Measurements from ENCODE around the gene GALNT3. TPM values are rescaled to one million over a fixed set of nuclear protein-coding genes. Genes with fewer than 3 reads are reported as not detected.

Gene GALNT3
- polyA plus RNA-seq, 1 of the 3 experiments (the other 2 are of a cell fraction), result 0.05 TPM

DNA sequence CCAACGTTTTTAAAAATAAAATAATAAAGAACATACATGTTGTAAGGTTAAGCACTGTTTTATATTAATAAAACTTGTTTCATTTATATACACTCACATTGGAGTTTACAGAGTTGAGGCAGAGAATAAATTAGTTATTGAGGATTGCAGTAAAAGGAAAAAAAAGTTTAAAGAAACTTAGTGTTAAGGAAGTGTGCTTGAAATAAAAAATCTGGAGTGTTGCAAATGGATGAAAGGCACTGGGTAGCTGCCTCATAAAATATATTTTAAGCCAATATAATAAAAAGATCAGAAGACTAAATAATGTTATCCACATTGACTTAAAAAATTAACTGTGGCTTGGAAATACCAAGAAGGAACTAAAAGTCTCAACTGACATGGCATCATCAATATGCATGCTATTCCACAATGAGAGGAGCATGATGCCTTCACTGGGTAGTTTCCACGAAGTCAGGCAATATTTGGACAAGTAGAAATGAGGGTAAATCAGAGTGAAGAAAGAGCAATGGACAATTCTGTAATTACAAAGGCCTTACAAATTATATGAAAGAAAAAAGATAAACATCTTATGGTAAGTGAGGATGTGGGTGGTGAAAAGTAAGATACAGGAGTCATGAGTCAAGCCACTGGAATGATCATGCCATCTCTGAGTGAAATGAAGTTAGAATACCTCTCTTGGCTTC lies 2.5 kb downstream of the GALNT3 start (continued):
- TF ChIP-seq FOSL2 (IDR thresholded peaks at IDR 0.05; ENCODE audit: borderline replicate concordance, low read depth), result peak; percentile 49; the same call in 1 of the 2 replicates
- TF ChIP-seq GATA2 (CRISPR knock-in tag; IDR thresholded peaks at IDR 0.05), result no peak
- no peak for TF ChIP-seq RFX5 (IDR thresholded peaks at IDR 0.05; ENCODE audit: low read length)
- peak; percentile 44 for TF ChIP-seq TCF12 (IDR thresholded peaks at IDR 0.05)
- no peak for TF ChIP-seq RXRA (IDR thresholded peaks at IDR 0.05; ENCODE audit: borderline replicate concordance, low read depth)
- no peak for TF ChIP-seq MEF2A (IDR thresholded peaks at IDR 0.05; ENCODE audit: borderline replicate concordance, low read depth)
- TF ChIP-seq EP300 (IDR thresholded peaks at IDR 0.05; ENCODE audit: borderline replicate concordance in 1 of 2, low read depth in 1 of 2, low read length in 1 of 2), result peak in 1 of 2 experiments; percentile 43; a peak in 1 of 4 replicates
- TF ChIP-seq, protein P1, sequence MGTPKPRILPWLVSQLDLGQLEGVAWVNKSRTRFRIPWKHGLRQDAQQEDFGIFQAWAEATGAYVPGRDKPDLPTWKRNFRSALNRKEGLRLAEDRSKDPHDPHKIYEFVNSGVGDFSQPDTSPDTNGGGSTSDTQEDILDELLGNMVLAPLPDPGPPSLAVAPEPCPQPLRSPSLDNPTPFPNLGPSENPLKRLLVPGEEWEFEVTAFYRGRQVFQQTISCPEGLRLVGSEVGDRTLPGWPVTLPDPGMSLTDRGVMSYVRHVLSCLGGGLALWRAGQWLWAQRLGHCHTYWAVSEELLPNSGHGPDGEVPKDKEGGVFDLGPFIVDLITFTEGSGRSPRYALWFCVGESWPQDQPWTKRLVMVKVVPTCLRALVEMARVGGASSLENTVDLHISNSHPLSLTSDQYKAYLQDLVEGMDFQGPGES (IDR thresholded peaks at IDR 0.05; ENCODE audit: low read depth, low read length), result no peak
- no peak for TF ChIP-seq TAF1 (IDR thresholded peaks at IDR 0.05; ENCODE audit: borderline replicate concordance, low read depth, low read length)
- TF ChIP-seq FOXM1 (IDR thresholded peaks at IDR 0.05; ENCODE audit: low read depth), result no peak
- TF ChIP-seq, protein P2, sequence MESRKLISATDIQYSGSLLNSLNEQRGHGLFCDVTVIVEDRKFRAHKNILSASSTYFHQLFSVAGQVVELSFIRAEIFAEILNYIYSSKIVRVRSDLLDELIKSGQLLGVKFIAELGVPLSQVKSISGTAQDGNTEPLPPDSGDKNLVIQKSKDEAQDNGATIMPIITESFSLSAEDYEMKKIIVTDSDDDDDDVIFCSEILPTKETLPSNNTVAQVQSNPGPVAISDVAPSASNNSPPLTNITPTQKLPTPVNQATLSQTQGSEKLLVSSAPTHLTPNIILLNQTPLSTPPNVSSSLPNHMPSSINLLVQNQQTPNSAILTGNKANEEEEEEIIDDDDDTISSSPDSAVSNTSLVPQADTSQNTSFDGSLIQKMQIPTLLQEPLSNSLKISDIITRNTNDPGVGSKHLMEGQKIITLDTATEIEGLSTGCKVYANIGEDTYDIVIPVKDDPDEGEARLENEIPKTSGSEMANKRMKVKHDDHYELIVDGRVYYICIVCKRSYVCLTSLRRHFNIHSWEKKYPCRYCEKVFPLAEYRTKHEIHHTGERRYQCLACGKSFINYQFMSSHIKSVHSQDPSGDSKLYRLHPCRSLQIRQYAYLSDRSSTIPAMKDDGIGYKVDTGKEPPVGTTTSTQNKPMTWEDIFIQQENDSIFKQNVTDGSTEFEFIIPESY (IDR thresholded peaks at IDR 0.05; ENCODE audit: borderline replicate concordance, low read depth), result no peak
- TF ChIP-seq EZH2phosphoT487 (IDR thresholded peaks at IDR 0.05; ENCODE audit: borderline replicate concordance, low read depth), result no peak

DNA sequence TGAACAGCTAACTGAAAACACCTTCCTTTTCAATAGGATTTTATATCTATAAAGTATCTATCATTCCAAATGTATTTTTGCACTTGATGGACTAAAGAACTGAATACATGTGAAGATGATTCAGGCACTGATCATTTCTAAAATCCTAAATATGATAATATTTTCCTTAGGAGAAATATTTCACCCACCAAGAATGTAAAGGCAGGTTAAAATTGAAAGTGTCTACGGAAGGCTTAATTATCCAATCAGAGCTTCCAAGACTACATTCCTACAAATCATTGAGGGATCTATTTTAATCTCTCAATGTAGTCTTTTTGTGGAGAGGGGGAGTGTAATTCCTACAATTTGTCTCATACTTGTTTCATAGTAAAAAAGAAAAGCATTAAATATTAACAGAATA lies 3.6 kb downstream of the GALNT3 start:
- no peak for DNase-seq
- H3K4me1 ChIP-seq (ENCODE audit: control insufficient read depth in 1 of 2, insufficient read depth in 2 of 2, low read depth in 1 of 2, low read length in 1 of 2), result peaks cover 0 to 26% of the 10 kb centered on the region in 2 experiments; a peak in 2 of 4 replicates
- H3K27ac ChIP-seq (ENCODE audit: low read depth in 2 of 2, low read length in 1 of 2), result peak overlapping the region in 1 of 2 experiments; percentile 25; a peak in 1 of 4 replicates
- H3K9me3 ChIP-seq, result no peaks in the 10 kb centered on the region
- no peaks in the 10 kb centered on the region for H3K9me2 ChIP-seq
- no peaks in the 10 kb centered on the region for H4K20me1 ChIP-seq (ENCODE audit: insufficient read depth)
- peaks cover 28% of the 10 kb centered on the region for H3F3A ChIP-seq (replicated peaks; ENCODE audit: insufficient read depth)
- 41% methylated on average over 1 of the region's 1 CpG for WGBS (ENCODE audit: low lambda C conversion rate)
- TF ChIP-seq RXRA (IDR thresholded peaks at IDR 0.05; ENCODE audit: borderline replicate concordance, low read depth) (no peak), JUND (IDR thresholded peaks at IDR 0.05) (peak; percentile 15; the same call in 1 of the 2 replicates), POLR2AphosphoS5 (IDR thresholded peaks at IDR 0.05; ENCODE audit: low read depth, low read length) (no peak), EP300 (IDR thresholded peaks at IDR 0.05; ENCODE audit: borderline replicate concordance in 1 of 2, low read depth in 1 of 2, low read length in 1 of 2) (peak in 1 of 2 experiments; percentile 36; a peak in 1 of 4 replicates), FOXJ3 (CRISPR knock-in tag; IDR thresholded peaks at IDR 0.05) (no peak)
- TF ChIP-seq, protein P3, sequence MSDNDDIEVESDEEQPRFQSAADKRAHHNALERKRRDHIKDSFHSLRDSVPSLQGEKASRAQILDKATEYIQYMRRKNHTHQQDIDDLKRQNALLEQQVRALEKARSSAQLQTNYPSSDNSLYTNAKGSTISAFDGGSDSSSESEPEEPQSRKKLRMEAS (IDR thresholded peaks at IDR 0.05; ENCODE audit: low read depth), result no peak
- TF ChIP-seq, protein P4, sequence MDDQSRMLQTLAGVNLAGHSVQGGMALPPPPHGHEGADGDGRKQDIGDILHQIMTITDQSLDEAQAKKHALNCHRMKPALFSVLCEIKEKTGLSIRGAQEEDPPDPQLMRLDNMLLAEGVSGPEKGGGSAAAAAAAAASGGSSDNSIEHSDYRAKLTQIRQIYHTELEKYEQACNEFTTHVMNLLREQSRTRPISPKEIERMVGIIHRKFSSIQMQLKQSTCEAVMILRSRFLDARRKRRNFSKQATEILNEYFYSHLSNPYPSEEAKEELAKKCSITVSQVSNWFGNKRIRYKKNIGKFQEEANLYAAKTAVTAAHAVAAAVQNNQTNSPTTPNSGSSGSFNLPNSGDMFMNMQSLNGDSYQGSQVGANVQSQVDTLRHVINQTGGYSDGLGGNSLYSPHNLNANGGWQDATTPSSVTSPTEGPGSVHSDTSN (IDR thresholded peaks at IDR 0.05), result peak; percentile 6; the same call in 1 of the 2 replicates
- H3K9ac ChIP-seq, result no peak overlapping the region
- ChIA-PET CTCF (interaction anchor here (0.7 kb wide), 1 partner anchor 8 kb away, joined by 3 read pairs; no protein-coding TSS in a partner anchor), POLR2A (no interaction called here)
- H2AFZ ChIP-seq (ENCODE audit: low read depth), result peak overlapping the region; percentile 64; the same call in 1 of the 2 replicates
- H3K79me2 ChIP-seq (ENCODE audit: insufficient read depth), result no peaks in the 10 kb centered on the region
- H3K36me3 ChIP-seq (replicated peaks in 1 of 2; ENCODE audit: control insufficient read depth in 1 of 2, insufficient read depth in 2 of 2, low read length in 1 of 2), result no peaks in the 10 kb centered on the region
- H3K4me3 ChIP-seq (ENCODE audit: low read depth in 2 of 2, low read length in 1 of 2), result no peak overlapping the region
- H3K4me2 ChIP-seq, result no peak overlapping the region
- no peaks in the 10 kb centered on the region for H3K27me3 ChIP-seq (ENCODE audit: insufficient read depth)
